HepG2 (cell line): ENCODE results near the gene ADAM15. TPM values are rescaled to one million over a fixed set of nuclear protein-coding genes. Genes with fewer than 3 reads are reported as not detected.

Experiments
- CEBPB ChIP-seq: IDR thresholded peaks from 2 replicates; pipeline ENCODE4 v1.6.1; 2011; ENCODE audit warnings: low read depth, low read length, improper control_type of control experiment, borderline replicate concordance
- ELF1 ChIP-seq: sonication (generic); formaldehyde crosslinking; IDR thresholded peaks from 2 replicates; pipeline ENCODE4 v1.4.0; 2020; ENCODE audit warnings: missing genetic modification reagents
- HNF4G ChIP-seq, 2 experiments: sonication (generic) in 1 of 2; formaldehyde crosslinking in 1 of 2; IDR thresholded peaks; 2 replicates each; pipeline versions ENCODE4 v1.4.0 to v1.6.1; 2011 to 2020; ENCODE audit warnings: borderline replicate concordance in 2 of 2, low read depth in 2 of 2, mild to moderate bottlenecking in 2 of 2, low read length in 1 of 2, missing genetic modification reagents in 1 of 2, moderate library complexity in 1 of 2
- HNRNPK ChIP-seq: fragments of 200-400 bp; formaldehyde crosslinking; IDR thresholded peaks from 2 replicates; pipeline ENCODE4 v1.6.1; 2018; ENCODE audit warnings: low read length, low read depth, moderate library complexity, mild to moderate bottlenecking; ENCODE audit not compliant: poor library complexity, severe bottlenecking
- HOXA3 ChIP-seq: sonication (generic); formaldehyde crosslinking; IDR thresholded peaks from 2 replicates; pipeline ENCODE4 v1.5.0; 2020; ENCODE audit warnings: missing genetic modification reagents
- SAP130 ChIP-seq: IDR thresholded peaks from 2 replicates; pipeline ENCODE4 v1.6.1; 2016; ENCODE audit warnings: low read depth
- TARDBP ChIP-seq: sonication (generic); formaldehyde crosslinking; IDR thresholded peaks from 2 replicates; pipeline ENCODE4 v1.8.0; 2022; ENCODE audit warnings: mild to moderate bottlenecking, missing genetic modification reagents
- TOPORS ChIP-seq: sonication (generic); formaldehyde crosslinking; IDR thresholded peaks from 2 replicates; pipeline ENCODE4 v1.8.0; 2023; ENCODE audit warnings: mild to moderate bottlenecking, missing genetic modification reagents
- ZBTB20 ChIP-seq: sonication (generic); formaldehyde crosslinking; IDR thresholded peaks from 2 replicates; pipeline ENCODE4 v1.8.1; 2023; ENCODE audit warnings: missing genetic modification reagents, low read depth, mild to moderate bottlenecking, borderline replicate concordance
- ZFP90 ChIP-seq: sonication (generic); formaldehyde crosslinking; IDR thresholded peaks from 2 replicates; pipeline ENCODE4 v1.8.0; 2022; ENCODE audit warnings: missing genetic modification reagents, mild to moderate bottlenecking, inconsistent platforms, borderline replicate concordance
- ZNF3 ChIP-seq: IDR thresholded peaks from 2 replicates; pipeline ENCODE4 v1.7.0; 2017; ENCODE audit warnings: inconsistent platforms
- polyA plus RNA-seq, 8 experiments: library from polyadenylated mRNA; depleted of rRNA in 3 of 8; stranded (reverse) in 7 of 8; unstranded in 1 of 8; fragments of >200 nt; fragmentation: Illumina TruSeq in 4 of 8; extraction: Trizol in 4 of 8; gene quantifications; 2 replicates each; pipeline versions ENCODE4 v1.2.1 to v1.2.3, GENCODE V29; 2011 to 2016; ENCODE audit warnings: low read depth in 4 of 8, missing spikeins in 1 of 8, mixed read lengths in 1 of 8; ENCODE audit not compliant: insufficient read depth in 1 of 8
- total RNA-seq, 5 experiments: library from RNA; depleted of rRNA; stranded (reverse); fragments of >200 nt; fragmentation: Illumina TruSeq; extraction: Trizol; gene quantifications; 2 replicates each; pipeline ENCODE4 v1.2.3, GENCODE V29; 2016; ENCODE audit warnings: low read depth in 1 of 5
- TF ChIP-seq, protein P1 (sequence below): sonication (generic); formaldehyde crosslinking; conservative IDR thresholded peaks from 2 replicates; pipeline ENCODE4 v1.8.0; 2022; ENCODE audit warnings: mild to moderate bottlenecking, moderate library complexity, missing genetic modification reagents
- TF ChIP-seq, protein P2 (sequence below): sonication (generic); formaldehyde crosslinking; IDR thresholded peaks from 2 replicates; pipeline ENCODE4 v1.4.0; 2020; ENCODE audit warnings: mild to moderate bottlenecking, missing genetic modification reagents
- TF ChIP-seq, protein P3 (sequence below): sonication (generic); formaldehyde crosslinking; IDR thresholded peaks from 2 replicates; pipeline ENCODE4 v1.9.0; 2021; ENCODE audit warnings: missing genetic modification reagents, borderline replicate concordance
- TF ChIP-seq, protein P4 (sequence below): IDR thresholded peaks from 2 replicates; pipeline ENCODE4 v1.6.1; 2018; ENCODE audit warnings: missing genetic modification reagents
- TF ChIP-seq, protein P5 (sequence below), 2 experiments: sonication (generic) in 1 of 2; formaldehyde crosslinking in 1 of 2; IDR thresholded peaks; 2 replicates each; pipeline versions ENCODE4 v1.5.1 to v1.6.1; 2011 to 2020; ENCODE audit warnings: borderline replicate concordance in 1 of 2, low read depth in 1 of 2, low read length in 1 of 2, mild to moderate bottlenecking in 1 of 2, missing genetic modification reagents in 1 of 2, moderate library complexity in 1 of 2

The ADAM15 gene
- total and polyA plus RNA-seq, 2 of the 13 experiments (the other 11 are each of a cell fraction or from before 2014, with no cell fraction given) = 17.9 to 25.6 TPM

DNA sequence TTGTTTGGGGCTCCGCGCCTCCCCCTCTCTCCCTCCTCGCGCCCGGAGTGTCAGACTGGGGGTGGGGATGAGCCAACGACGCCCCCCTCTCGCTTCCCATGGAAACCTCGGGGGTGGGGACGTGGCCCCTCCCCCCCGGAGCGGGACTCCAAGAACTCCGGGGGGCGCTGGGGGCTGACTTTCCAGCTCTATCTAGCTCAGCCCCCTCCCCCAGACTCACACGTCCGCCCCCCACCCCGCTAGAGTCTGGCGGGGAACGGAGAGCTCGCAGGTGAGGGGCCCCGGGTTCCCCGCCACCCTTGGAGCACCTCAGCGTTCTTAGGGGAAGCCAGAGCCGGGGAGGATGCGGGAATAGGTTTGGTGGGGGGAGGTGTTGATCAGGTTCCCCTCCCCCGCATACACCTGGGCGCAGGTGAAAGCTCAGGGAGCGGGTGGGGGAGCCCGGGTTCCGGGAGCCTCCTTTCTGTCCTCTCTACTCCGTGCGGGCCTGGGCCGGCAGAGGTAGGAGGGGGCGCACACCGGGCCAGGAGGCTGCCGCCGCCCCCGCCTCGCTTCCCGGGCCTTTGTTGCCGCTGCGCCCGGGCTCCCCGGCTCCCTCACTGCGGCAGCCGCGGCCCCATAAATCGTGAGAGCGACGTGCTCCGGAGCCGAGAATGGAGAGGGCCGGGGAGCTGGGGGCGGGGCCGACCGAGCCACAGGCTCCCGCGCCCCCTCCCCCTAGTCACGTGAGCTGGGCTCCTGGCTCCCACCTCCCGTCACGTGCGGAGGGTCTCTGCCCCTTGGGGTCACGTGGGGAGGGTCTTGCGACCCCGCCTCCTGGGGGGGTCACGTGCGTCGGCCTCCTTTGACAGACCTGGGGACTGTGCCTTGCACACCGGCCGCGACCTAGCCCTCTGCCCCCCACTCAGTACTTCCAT, 29.5 kb downstream of the ADAM15 start (continued):
- TF ChIP-seq, protein P1, sequence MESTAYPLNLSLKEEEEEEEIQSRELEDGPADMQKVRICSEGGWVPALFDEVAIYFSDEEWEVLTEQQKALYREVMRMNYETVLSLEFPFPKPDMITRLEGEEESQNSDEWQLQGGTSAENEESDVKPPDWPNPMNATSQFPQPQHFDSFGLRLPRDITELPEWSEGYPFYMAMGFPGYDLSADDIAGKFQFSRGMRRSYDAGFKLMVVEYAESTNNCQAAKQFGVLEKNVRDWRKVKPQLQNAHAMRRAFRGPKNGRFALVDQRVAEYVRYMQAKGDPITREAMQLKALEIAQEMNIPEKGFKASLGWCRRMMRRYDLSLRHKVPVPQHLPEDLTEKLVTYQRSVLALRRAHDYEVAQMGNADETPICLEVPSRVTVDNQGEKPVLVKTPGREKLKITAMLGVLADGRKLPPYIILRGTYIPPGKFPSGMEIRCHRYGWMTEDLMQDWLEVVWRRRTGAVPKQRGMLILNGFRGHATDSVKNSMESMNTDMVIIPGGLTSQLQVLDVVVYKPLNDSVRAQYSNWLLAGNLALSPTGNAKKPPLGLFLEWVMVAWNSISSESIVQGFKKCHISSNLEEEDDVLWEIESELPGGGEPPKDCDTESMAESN (CRISPR knock-in tag) = 0 out of 2 replicates have a peak, but pooled peaks have one; percentile 43
- TF ChIP-seq, protein P2, sequence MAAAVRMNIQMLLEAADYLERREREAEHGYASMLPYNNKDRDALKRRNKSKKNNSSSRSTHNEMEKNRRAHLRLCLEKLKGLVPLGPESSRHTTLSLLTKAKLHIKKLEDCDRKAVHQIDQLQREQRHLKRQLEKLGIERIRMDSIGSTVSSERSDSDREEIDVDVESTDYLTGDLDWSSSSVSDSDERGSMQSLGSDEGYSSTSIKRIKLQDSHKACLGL (CRISPR knock-in tag) = peak; percentile 45; the same call in 1 of the 2 replicates
- TF ChIP-seq, protein P3, sequence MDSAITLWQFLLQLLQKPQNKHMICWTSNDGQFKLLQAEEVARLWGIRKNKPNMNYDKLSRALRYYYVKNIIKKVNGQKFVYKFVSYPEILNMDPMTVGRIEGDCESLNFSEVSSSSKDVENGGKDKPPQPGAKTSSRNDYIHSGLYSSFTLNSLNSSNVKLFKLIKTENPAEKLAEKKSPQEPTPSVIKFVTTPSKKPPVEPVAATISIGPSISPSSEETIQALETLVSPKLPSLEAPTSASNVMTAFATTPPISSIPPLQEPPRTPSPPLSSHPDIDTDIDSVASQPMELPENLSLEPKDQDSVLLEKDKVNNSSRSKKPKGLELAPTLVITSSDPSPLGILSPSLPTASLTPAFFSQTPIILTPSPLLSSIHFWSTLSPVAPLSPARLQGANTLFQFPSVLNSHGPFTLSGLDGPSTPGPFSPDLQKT = no peak
- TF ChIP-seq, protein P4, sequence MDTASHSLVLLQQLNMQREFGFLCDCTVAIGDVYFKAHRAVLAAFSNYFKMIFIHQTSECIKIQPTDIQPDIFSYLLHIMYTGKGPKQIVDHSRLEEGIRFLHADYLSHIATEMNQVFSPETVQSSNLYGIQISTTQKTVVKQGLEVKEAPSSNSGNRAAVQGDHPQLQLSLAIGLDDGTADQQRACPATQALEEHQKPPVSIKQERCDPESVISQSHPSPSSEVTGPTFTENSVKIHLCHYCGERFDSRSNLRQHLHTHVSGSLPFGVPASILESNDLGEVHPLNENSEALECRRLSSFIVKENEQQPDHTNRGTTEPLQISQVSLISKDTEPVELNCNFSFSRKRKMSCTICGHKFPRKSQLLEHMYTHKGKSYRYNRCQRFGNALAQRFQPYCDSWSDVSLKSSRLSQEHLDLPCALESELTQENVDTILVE (CRISPR knock-in tag) = no peak
- TF ChIP-seq TOPORS (CRISPR knock-in tag) (no peak), ELF1 (CRISPR knock-in tag) (no peak), ZBTB20 (no peak), HNRNPK (no peak), SAP130 (CRISPR knock-in tag) (peak; percentile 19; the same call in 1 of the 2 replicates), ZFP90 (CRISPR knock-in tag) (no peak), ZNF3 (no peak), CEBPB (no peak), HOXA3 (peak; percentile 12; the same call in 1 of the 2 replicates), HNF4G (IDR thresholded peaks at IDR 0.05; ENCODE audit: borderline replicate concordance, low read depth, low read length) (no peak), HNF4G (CRISPR knock-in tag; IDR thresholded peaks at IDR 0.05; ENCODE audit: borderline replicate concordance, low read depth) (no peak), TARDBP (no peak)
- TF ChIP-seq, protein P5, sequence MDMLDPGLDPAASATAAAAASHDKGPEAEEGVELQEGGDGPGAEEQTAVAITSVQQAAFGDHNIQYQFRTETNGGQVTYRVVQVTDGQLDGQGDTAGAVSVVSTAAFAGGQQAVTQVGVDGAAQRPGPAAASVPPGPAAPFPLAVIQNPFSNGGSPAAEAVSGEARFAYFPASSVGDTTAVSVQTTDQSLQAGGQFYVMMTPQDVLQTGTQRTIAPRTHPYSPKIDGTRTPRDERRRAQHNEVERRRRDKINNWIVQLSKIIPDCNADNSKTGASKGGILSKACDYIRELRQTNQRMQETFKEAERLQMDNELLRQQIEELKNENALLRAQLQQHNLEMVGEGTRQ (IDR thresholded peaks at IDR 0.05; ENCODE audit: low read depth, low read length) = peak; percentile 87
- TF ChIP-seq, protein P5 (CRISPR knock-in tag; IDR thresholded peaks at IDR 0.05; ENCODE audit: borderline replicate concordance) = peak; percentile 86; the same call in 1 of the 2 replicates
